DOHH2 (cell line): ENCODE measurements around the gene EFNB1.

ENCODE experiments used
- EZH2phosphoT487 ChIP-seq: fragments of 200-600 bp; sonication (generic); IDR thresholded peaks from 2 replicates; pipeline ENCODE4 v1.6.1; 2017; ENCODE audit warnings: borderline replicate concordance, mild to moderate bottlenecking, antibody characterized with exemption, low read length, moderate library complexity, mixed read lengths
- TF ChIP-seq, protein P1 (sequence below): fragments of 200-600 bp; sonication (generic); IDR thresholded peaks from one replicate; pipeline ENCODE4 v1.5.1; 2014; ENCODE audit warnings: antibody characterized with exemption, mild to moderate bottlenecking, low read depth, low read length; ENCODE audit not compliant: poor library complexity, severe bottlenecking

DNA sequence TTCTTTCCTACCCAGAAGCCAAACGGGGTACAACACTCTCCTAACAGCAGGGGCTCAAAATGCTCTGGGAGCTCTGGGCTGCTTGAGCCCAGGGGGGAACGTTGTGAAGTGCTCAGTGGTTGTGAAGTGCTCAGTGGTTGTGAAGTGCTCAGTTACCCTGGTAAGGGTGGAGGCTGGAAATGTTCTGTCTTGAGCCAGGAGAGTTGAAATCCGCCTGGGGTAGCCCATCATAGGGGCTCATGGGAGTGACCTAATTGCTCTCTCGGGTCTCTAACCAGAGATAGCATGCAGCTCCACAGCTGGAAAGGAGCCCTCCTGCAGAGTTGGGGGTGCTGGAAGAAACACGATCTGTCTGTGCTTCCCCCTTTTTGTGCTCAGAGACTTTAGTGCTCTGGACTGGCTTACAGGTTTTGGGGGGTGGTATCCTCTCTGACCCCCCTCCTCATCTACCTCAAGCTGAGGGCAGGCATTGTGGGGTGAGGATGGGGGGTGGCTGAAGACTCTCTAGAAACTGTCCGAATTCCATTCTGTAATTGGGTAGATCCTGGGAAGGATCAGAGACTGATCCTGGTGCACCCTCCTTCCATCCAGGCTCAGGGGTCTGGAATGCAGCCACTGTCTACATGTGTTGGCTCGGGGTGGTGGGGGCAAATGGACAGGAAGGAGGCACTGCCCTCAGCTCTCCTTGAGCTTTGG, 2.7 kb downstream of the EFNB1 start:
- TF ChIP-seq, protein P1, sequence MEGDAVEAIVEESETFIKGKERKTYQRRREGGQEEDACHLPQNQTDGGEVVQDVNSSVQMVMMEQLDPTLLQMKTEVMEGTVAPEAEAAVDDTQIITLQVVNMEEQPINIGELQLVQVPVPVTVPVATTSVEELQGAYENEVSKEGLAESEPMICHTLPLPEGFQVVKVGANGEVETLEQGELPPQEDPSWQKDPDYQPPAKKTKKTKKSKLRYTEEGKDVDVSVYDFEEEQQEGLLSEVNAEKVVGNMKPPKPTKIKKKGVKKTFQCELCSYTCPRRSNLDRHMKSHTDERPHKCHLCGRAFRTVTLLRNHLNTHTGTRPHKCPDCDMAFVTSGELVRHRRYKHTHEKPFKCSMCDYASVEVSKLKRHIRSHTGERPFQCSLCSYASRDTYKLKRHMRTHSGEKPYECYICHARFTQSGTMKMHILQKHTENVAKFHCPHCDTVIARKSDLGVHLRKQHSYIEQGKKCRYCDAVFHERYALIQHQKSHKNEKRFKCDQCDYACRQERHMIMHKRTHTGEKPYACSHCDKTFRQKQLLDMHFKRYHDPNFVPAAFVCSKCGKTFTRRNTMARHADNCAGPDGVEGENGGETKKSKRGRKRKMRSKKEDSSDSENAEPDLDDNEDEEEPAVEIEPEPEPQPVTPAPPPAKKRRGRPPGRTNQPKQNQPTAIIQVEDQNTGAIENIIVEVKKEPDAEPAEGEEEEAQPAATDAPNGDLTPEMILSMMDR = no peak
- no peak for TF ChIP-seq EZH2phosphoT487
